K562 (cell line): ENCODE data around the gene DNM1. TPM values are rescaled to one million over a fixed set of nuclear protein-coding genes. Genes with fewer than 3 reads are reported as not detected.
A peak's percentile ranks its signal among the peaks of the same experiment; 100 is the strongest.

ENCODE experiments used
- ATAC-seq: fragments of 200-7000 bp; cut with Tn5 transposase; 3 replicates; pipeline ENCODE4 v1.9.1; 2020; ENCODE audit warnings: moderate library complexity
- BruUV-seq: library from RNA; stranded (reverse); fragments of 400-500 nt; replicated peaks from 2 replicates; lab custom pipeline; 2021; lab: Mats Ljungman, UMichigan
- CTCF ChIA-PET: fragments of 300-600 bp; formaldehyde crosslinking; extraction: SDS; loops from one replicate; lab custom pipeline; 2021; ENCODE audit warnings: low intra/inter-chr PET ratio; lab: Yijun Ruan, JAX
- POLR2A ChIA-PET: fragments of 300-600, 350-650 bp; sonication (Branson Sonifier 250); formaldehyde crosslinking; extraction: SDS; loops from one replicate; lab custom pipeline; 2021; ENCODE audit warnings: antibody characterized with exemption, inconsistent platforms; lab: Yijun Ruan, JAX
- DNase-seq, 4 experiments: peaks; one replicate each; pipeline versions ENCODE4 v3.0.0 to v3.0.0-alpha.2; 2011 to 2018; ENCODE audit warnings: low spot score in 3 of 4, mixed read lengths in 3 of 4; ENCODE audit errors: extremely low read depth in 1 of 4
- FAIRE-seq: peaks from 2 replicates; lab custom pipeline; 2011; peaks lifted over from hg19 to GRCh38; lab: Jason Lieb, UNC
- H2AFZ ChIP-seq: 2 replicates; pipeline ENCODE4 v1.6.0; 2011; ENCODE audit warnings: low read depth, low read length, control low read depth, inconsistent platforms
- H3K27ac ChIP-seq: fragments of 200-600 bp; 3 replicates; pipeline ENCODE4 v1.8.0; 2011; ENCODE audit warnings: low read depth, mild to moderate bottlenecking, control low read depth, inconsistent platforms, low read length, moderate library complexity, mixed read lengths; ENCODE audit errors: extremely low read depth
- H3K27me3 ChIP-seq, 2 experiments: fragments of 300-600 bp in 1 of 2; 2 replicates in 1 of 2; 3 replicates in 1 of 2; pipeline versions ENCODE4 v1.6.0 to v1.8.0; 2011; ENCODE audit warnings: inconsistent platforms in 2 of 2, low read length in 2 of 2, mild to moderate bottlenecking in 1 of 2, mixed read lengths in 1 of 2, moderate library complexity in 1 of 2; ENCODE audit not compliant: control insufficient read depth in 2 of 2, insufficient read depth in 2 of 2
- H3K36me3 ChIP-seq: fragments of 300-600 bp; 3 replicates; pipeline ENCODE4 v1.8.0; 2011; ENCODE audit warnings: mild to moderate bottlenecking, low read length, inconsistent platforms; ENCODE audit not compliant: control insufficient read depth, insufficient read depth
- H3K4me1 ChIP-seq, 2 experiments: fragments of 200-600 bp in 1 of 2; replicated peaks in 1 of 2; 2 replicates in 1 of 2; 3 replicates in 1 of 2; pipeline versions ENCODE4 v1.5.1 to v1.8.0; 2011; ENCODE audit warnings: inconsistent platforms in 2 of 2, low read length in 2 of 2, mild to moderate bottlenecking in 1 of 2, mixed read lengths in 1 of 2, moderate library complexity in 1 of 2; ENCODE audit not compliant: control insufficient read depth in 2 of 2, insufficient read depth in 2 of 2
- H3K4me2 ChIP-seq: 2 replicates; pipeline ENCODE4 v1.6.1; 2011; ENCODE audit warnings: low read length, control low read depth, inconsistent platforms, mixed read lengths; ENCODE audit not compliant: insufficient read depth
- H3K4me3 ChIP-seq: fragments of 200-600 bp; sonication (generic), shearing (Covaris generic); 2 replicates; pipeline ENCODE4 v1.5.1; 2016; ENCODE audit warnings: control low read depth, inconsistent platforms
- H3K79me2 ChIP-seq: fragments of 200-600 bp; 3 replicates; pipeline ENCODE4 v1.8.0; 2011; ENCODE audit warnings: low read length, inconsistent platforms; ENCODE audit not compliant: control insufficient read depth, insufficient read depth
- H3K9ac ChIP-seq, 2 experiments: 2 replicates each; pipeline versions ENCODE4 v1.6.0 to v1.6.1; 2011; ENCODE audit warnings: low read depth in 2 of 2, low read length in 2 of 2, control low read depth in 1 of 2, inconsistent platforms in 1 of 2, mild to moderate bottlenecking in 1 of 2, mixed read lengths in 1 of 2; ENCODE audit not compliant: insufficient read depth in 1 of 2
- H3K9me1 ChIP-seq: one replicate; pipeline ENCODE4 v1.6.0; 2011; ENCODE audit warnings: inconsistent platforms, mild to moderate bottlenecking, low read length, moderate library complexity; ENCODE audit not compliant: control insufficient read depth, insufficient read depth
- H3K9me3 ChIP-seq: replicated peaks from 2 replicates; pipeline ENCODE4 v1.5.1; 2011; ENCODE audit warnings: low read depth, low read length, inconsistent platforms; ENCODE audit not compliant: control insufficient read depth, insufficient read depth
- H4K20me1 ChIP-seq: replicated peaks from 2 replicates; pipeline ENCODE4 v1.6.1; 2011; ENCODE audit warnings: low read length, inconsistent platforms, mixed read lengths; ENCODE audit not compliant: control insufficient read depth, insufficient read depth
- ARID2 ChIP-seq: fragments of 450-650 bp; IDR thresholded peaks from 2 replicates; pipeline ENCODE4 v1.6.1; 2017; ENCODE audit warnings: antibody characterized with exemption, mild to moderate bottlenecking
- CUX1 ChIP-seq: fragments of 200-800 bp; sonication (Bioruptor generic); IDR thresholded peaks from 2 replicates; pipeline ENCODE4 v1.6.1; 2016; ENCODE audit warnings: missing genetic modification characterization, missing compliant biosample characterization
- HDAC2 ChIP-seq: fragments of 450-650 bp; IDR thresholded peaks from 2 replicates; pipeline ENCODE4 v1.6.1; 2016; ENCODE audit warnings: mild to moderate bottlenecking
- MITF ChIP-seq: IDR thresholded peaks from 2 replicates; pipeline ENCODE4 v1.6.1; 2014; ENCODE audit warnings: antibody characterized with exemption
- MTA1 ChIP-seq: fragments of 450-650 bp; IDR thresholded peaks from 2 replicates; pipeline ENCODE4 v1.6.1; 2017; ENCODE audit warnings: borderline replicate concordance
- RAD21 ChIP-seq, 2 experiments: fragments of 250-450 bp in 1 of 2; fragments of 450-650 bp in 1 of 2; sonication (Bioruptor Pico) in 1 of 2; formaldehyde crosslinking in 1 of 2; IDR thresholded peaks in 1 of 2; conservative IDR thresholded peaks in 1 of 2; 2 replicates each; pipeline versions ENCODE4 v1.4.0 to v1.8.0; 2020 to 2022; ENCODE audit warnings: mild to moderate bottlenecking in 2 of 2, moderate library complexity in 1 of 2
- RBM22 ChIP-seq: fragments of 200-400 bp; formaldehyde crosslinking; IDR thresholded peaks from 2 replicates; pipeline ENCODE4 v1.6.1; 2018; ENCODE audit warnings: low read length, low read depth; ENCODE audit not compliant: poor library complexity, severe bottlenecking
- SPI1 ChIP-seq: IDR thresholded peaks from 2 replicates; pipeline ENCODE4 v1.6.1; 2011; ENCODE audit warnings: low read depth, low read length, control low read depth, borderline replicate concordance
- THAP12 ChIP-seq: fragments of 250-450 bp; sonication (Bioruptor Pico); IDR thresholded peaks from 2 replicates; pipeline ENCODE4 v1.9.0; 2021; ENCODE audit warnings: mild to moderate bottlenecking, inconsistent platforms
- ZNF75A ChIP-seq: fragments of 450-650 bp; formaldehyde crosslinking; IDR thresholded peaks from 2 replicates; pipeline ENCODE4 v1.4.0; 2020; ENCODE audit warnings: mild to moderate bottlenecking
- WGBS: fragments of 100-300 bp; shearing (Covaris generic); methylation state at CpG from one replicate; pipeline ENCODE4 v1.1.6; 2016; ENCODE audit warnings: low coverage, mixed read lengths; ENCODE audit not compliant: insufficient coverage; ENCODE audit errors: missing lambda C conversion rate; 5-methylcytosine and 5-hydroxymethylcytosine counted together
- in situ Hi-C: fragments of 300-500 bp; cut with MboI; formaldehyde crosslinking; loops from 4 replicates; pipeline ENCODE4 v1.15.0; 2018; ENCODE audit warnings: inconsistent platforms, mixed read lengths
- intact Hi-C: fragments of 100-400 bp; cut with micrococcal nuclease; formaldehyde crosslinking; loops from 2 replicates; pipeline ENCODE4 v1.14.2; 2022
- polyA plus RNA-seq, 8 experiments: library from polyadenylated mRNA; depleted of rRNA in 4 of 8; stranded (reverse) in 5 of 8; unstranded in 3 of 8; fragments of >200 nt; fragmentation: Nextera tagmentation in 2 of 8; fragmentation: Illumina TruSeq in 1 of 8; extraction: Ambion mirVana in 2 of 8; extraction: Trizol in 1 of 8; gene quantifications; 2 replicates each; pipeline versions ENCODE4 v1.2.1 to v1.2.3, GENCODE V29; 2011 to 2014; ENCODE audit warnings: inconsistent platforms in 1 of 8, missing spikeins in 1 of 8
- total RNA-seq, 7 experiments: library from RNA; depleted of rRNA in 6 of 7; stranded (reverse); fragments of >200 nt in 6 of 7; fragmentation: Illumina TruSeq in 2 of 7; extraction: Trizol in 2 of 7; gene quantifications; 2 replicates each; pipeline versions ENCODE4 v1.2.1 to v1.2.3, GENCODE V29; 2011 to 2021; ENCODE audit warnings: low replicate concordance in 1 of 7

DNM1 gene
- total and polyA plus RNA-seq, 9 of the 15 experiments (the other 6 are each of a cell fraction or from before 2014, with no cell fraction given): 0.39 to 23.1 (median 9.1) TPM

GRCh38 chr9:128190516-128191405 lies 12.4 kb upstream of the DNM1 start:
- in situ Hi-C loops (no loop called here), intact Hi-C loops (loop anchor here (1.0 to 10.0 kb wide), 5 partner anchors 14 to 494 kb away; partner anchors contain the start of genes BBLN, GOLGA2, PTGES2 and SET)
- Histone ChIP-seq H3K4me3 (peak overlapping the region; percentile 92), H3K9me1 (peaks cover 7% of the 10 kb centered on the region), H3K36me3 (peaks cover 43% of the 10 kb centered on the region), H3K4me2 (peak overlapping the region; percentile 93), H2AFZ (peak overlapping the region; percentile 98), H3K79me2 (peaks cover 25% of the 10 kb centered on the region), H4K20me1 (peaks cover 8% of the 10 kb centered on the region; the same call in 1 of the 2 replicates), H3K4me1 (peaks cover 34 to 40% of the 10 kb centered on the region in 2 experiments), H3K27ac (peak overlapping the region; percentile 82), H3K9ac (peak overlapping the region; percentile 79 to 91), H3K9me3 (no peaks in the 10 kb centered on the region), H3K27me3 (no peaks in the 10 kb centered on the region)
- WGBS: 22% methylated on average over 32 of the region's 32 CpGs
- FAIRE-seq: no peak
- POLR2A ChIA-PET: interaction anchor here (0.6 to 7.6 kb wide), 19 partner anchors 9 to 1694 kb away, joined by 3 to 78 read pairs (median 4); partner anchors contain the start of genes BBLN, GOLGA2 and SWI5
- ATAC-seq: peak; percentile 40
- BruUV-seq: TSS peak; percentile 62
- CTCF ChIA-PET: interaction anchor here (0.5 to 0.7 kb wide), 3 partner anchors 10 to 509 kb away, joined by 3 to 7 read pairs (median 6); no protein-coding TSS in a partner anchor
- DNase-seq: peak in 1 of 4 experiments; percentile 49
- no peak for TF ChIP-seq ARID2
- no peak for TF ChIP-seq RAD21 (CRISPR knock-in tag; conservative IDR thresholded peaks at IDR 0.05 in 1 of 2, IDR thresholded peaks at IDR 0.05 in 1 of 2)
- no peak for TF ChIP-seq MTA1
- no peak for TF ChIP-seq RBM22
- no peak for TF ChIP-seq MITF
- 0 out of 2 replicates have a peak, but pooled peaks have one; percentile 16 for TF ChIP-seq ZNF75A (CRISPR knock-in tag)
- no peak for TF ChIP-seq CUX1
- no peak for TF ChIP-seq HDAC2
- TF ChIP-seq THAP12: no peak
- peak; percentile 79 for TF ChIP-seq SPI1
